HL-60 (cell line): ENCODE results near the gene TSC22D1.

Source experiments
- DNase-seq, 2 experiments: peaks; one replicate each; pipeline ENCODE4 v3.0.0-alpha.2; 2010 to 2020; ENCODE audit warnings: low read depth in 1 of 2, low spot score in 1 of 2
- H3K27ac ChIP-seq: fragments of 250-450 bp; sonication (Bioruptor Pico); replicated peaks from 2 replicates; pipeline ENCODE4 v1.5.1; 2020; ENCODE audit warnings: mild to moderate bottlenecking, moderate library complexity
- H3K27me3 ChIP-seq: fragments of 250-450 bp; sonication (Bioruptor Pico); 2 replicates; pipeline ENCODE4 v1.5.1; 2021; ENCODE audit warnings: mild to moderate bottlenecking, moderate library complexity; ENCODE audit not compliant: insufficient read depth, poor library complexity, severe bottlenecking
- H3K4me3 ChIP-seq: replicated peaks from 2 replicates; pipeline ENCODE4 v1.5.1; 2011; ENCODE audit warnings: mild to moderate bottlenecking, control low read depth, low read length; ENCODE audit not compliant: insufficient read depth
- GABPA ChIP-seq: IDR thresholded peaks from 2 replicates; pipeline ENCODE4 v1.6.1; 2012; ENCODE audit warnings: low read depth
- POLR2AphosphoS5 ChIP-seq: IDR thresholded peaks from 2 replicates; pipeline ENCODE4 v1.6.1; 2012; ENCODE audit warnings: low read depth
- SPI1 ChIP-seq: IDR thresholded peaks from 2 replicates; pipeline ENCODE4 v1.6.1; 2012; ENCODE audit warnings: low read depth, mild to moderate bottlenecking, borderline replicate concordance
- TF ChIP-seq, protein P1 (sequence below): IDR thresholded peaks from 2 replicates; pipeline ENCODE4 v1.6.1; 2012; ENCODE audit warnings: low read depth; ENCODE audit not compliant: insufficient replicate concordance
- TF ChIP-seq, protein P2 (sequence below): IDR thresholded peaks from one replicate; pipeline ENCODE4 v1.5.1; 2011; ENCODE audit warnings: low read length, control low read depth, inconsistent platforms; ENCODE audit not compliant: insufficient read depth

The TSC22D1 gene

DNA sequence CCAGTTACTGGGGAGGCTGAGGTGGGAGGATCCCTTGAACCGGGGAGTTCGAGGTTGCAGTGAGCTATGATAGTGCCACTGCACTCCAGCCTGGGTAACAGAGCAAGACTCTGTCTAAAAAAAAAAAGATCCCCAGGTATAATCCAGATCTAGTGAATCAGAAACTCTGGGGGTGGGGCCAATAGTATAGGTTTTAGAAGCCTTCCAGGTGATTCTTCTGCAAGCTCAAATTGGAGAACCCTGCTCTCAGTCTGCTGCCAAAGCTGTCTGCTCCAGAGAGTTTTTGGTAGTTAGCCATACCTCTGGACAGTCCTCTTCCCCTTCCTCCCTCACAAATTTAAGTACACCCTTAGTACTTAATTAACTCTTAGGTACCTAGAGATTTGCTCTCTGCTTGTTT, 174.6 kb downstream of the TSC22D1 start:
- no peaks in the 10 kb centered on the region for H3K27me3 ChIP-seq
- TF ChIP-seq SPI1 (no peak), POLR2AphosphoS5 (no peak), GABPA (no peak)
- TF ChIP-seq, protein P1, sequence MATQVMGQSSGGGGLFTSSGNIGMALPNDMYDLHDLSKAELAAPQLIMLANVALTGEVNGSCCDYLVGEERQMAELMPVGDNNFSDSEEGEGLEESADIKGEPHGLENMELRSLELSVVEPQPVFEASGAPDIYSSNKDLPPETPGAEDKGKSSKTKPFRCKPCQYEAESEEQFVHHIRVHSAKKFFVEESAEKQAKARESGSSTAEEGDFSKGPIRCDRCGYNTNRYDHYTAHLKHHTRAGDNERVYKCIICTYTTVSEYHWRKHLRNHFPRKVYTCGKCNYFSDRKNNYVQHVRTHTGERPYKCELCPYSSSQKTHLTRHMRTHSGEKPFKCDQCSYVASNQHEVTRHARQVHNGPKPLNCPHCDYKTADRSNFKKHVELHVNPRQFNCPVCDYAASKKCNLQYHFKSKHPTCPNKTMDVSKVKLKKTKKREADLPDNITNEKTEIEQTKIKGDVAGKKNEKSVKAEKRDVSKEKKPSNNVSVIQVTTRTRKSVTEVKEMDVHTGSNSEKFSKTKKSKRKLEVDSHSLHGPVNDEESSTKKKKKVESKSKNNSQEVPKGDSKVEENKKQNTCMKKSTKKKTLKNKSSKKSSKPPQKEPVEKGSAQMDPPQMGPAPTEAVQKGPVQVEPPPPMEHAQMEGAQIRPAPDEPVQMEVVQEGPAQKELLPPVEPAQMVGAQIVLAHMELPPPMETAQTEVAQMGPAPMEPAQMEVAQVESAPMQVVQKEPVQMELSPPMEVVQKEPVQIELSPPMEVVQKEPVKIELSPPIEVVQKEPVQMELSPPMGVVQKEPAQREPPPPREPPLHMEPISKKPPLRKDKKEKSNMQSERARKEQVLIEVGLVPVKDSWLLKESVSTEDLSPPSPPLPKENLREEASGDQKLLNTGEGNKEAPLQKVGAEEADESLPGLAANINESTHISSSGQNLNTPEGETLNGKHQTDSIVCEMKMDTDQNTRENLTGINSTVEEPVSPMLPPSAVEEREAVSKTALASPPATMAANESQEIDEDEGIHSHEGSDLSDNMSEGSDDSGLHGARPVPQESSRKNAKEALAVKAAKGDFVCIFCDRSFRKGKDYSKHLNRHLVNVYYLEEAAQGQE: no peak
- TF ChIP-seq, protein P2, sequence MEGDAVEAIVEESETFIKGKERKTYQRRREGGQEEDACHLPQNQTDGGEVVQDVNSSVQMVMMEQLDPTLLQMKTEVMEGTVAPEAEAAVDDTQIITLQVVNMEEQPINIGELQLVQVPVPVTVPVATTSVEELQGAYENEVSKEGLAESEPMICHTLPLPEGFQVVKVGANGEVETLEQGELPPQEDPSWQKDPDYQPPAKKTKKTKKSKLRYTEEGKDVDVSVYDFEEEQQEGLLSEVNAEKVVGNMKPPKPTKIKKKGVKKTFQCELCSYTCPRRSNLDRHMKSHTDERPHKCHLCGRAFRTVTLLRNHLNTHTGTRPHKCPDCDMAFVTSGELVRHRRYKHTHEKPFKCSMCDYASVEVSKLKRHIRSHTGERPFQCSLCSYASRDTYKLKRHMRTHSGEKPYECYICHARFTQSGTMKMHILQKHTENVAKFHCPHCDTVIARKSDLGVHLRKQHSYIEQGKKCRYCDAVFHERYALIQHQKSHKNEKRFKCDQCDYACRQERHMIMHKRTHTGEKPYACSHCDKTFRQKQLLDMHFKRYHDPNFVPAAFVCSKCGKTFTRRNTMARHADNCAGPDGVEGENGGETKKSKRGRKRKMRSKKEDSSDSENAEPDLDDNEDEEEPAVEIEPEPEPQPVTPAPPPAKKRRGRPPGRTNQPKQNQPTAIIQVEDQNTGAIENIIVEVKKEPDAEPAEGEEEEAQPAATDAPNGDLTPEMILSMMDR: no peak
- H3K4me3 ChIP-seq: no peak overlapping the region
- no peak for DNase-seq
- no peak overlapping the region for H3K27ac ChIP-seq

DNA sequence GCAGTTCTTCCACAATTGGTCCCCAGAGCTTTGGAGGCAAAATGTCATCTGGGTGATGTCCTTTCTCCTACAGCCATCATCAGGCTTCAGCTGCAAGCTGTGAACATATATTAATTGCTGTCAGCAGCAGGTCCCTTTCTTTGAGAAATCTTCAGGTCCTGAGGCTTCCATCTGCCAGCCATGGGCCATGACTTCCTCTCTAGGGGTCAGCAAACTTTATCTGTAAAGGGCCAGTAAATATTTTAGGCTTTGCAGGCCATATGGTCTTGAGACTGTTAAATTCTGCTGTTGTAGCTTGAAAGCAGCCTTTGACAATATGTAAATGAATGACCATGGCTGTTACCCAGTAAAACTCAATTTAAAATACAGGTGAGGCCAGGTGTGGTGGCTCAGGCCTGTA, 175.4 kb downstream of the TSC22D1 start:
- TF ChIP-seq POLR2AphosphoS5 (no peak), GABPA (no peak), SPI1 (no peak)
- TF ChIP-seq, protein P1: no peak
- TF ChIP-seq, protein P2: no peak
- no peak for DNase-seq
- H3K4me3 ChIP-seq: no peak overlapping the region
- no peak overlapping the region for H3K27ac ChIP-seq
- no peaks in the 10 kb centered on the region for H3K27me3 ChIP-seq

DNA sequence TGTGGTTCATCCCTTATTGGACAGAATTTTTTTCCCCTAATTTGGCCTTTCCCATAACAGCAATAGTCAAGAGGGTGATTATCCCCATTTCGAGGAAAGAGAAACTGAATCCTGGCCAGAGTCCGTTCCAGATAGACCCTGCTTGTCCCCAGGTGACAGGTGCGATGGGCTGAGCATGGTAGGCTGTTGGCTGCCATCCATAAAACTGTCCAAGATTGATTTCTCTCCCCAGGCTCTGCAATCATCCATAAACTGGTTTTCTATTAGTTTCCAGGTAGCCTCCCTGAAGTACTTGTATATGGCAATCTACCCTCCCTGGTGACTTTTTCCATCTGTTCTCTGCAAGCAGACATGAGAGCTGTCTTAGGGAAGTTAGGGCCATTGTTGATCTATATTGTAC, 177.1 kb downstream of the TSC22D1 start:
- no peak for DNase-seq
- TF ChIP-seq, protein P2: no peak
- TF ChIP-seq GABPA (no peak), SPI1 (no peak), POLR2AphosphoS5 (no peak)
- TF ChIP-seq, protein P1: no peak
- H3K27me3 ChIP-seq: no peaks in the 10 kb centered on the region
- no peak overlapping the region for H3K4me3 ChIP-seq
- no peak overlapping the region for H3K27ac ChIP-seq
